Left cardiac atrium (tissue), 4 donors: Measurements from ENCODE around the gene OR2T3. TPM values are rescaled to one million over a fixed set of nuclear protein-coding genes. Genes with fewer than 3 reads are reported as not detected.
"Not testable (repeated sequence)": the region's sequence is repeated elsewhere in the genome, so short reads cannot be mapped to it uniquely, and the experiment has no call there.

Source experiments
- ATAC-seq, 2 donors: fragments of 200-7000 bp; cut with Tn5 transposase; one replicate each; pipeline ENCODE4 v1.9.1; 2020; ENCODE audit warnings: mild to moderate bottlenecking in 2 of 2, moderate library complexity in 2 of 2
- DNase-seq: peaks from one replicate; pipeline ENCODE4 v3.0.0-alpha.2; 2020
- intact Hi-C, 2 donors: fragments of 100-400 bp; cut with DNase I; formaldehyde crosslinking; loops; one replicate each; pipeline versions ENCODE4 v1.14.1 to v1.15.1; 2022 to 2023
- total RNA-seq, 2 donors: library from RNA; stranded (reverse); fragmentation: NEBNext Ultra II Directional; extraction: Animal tissue kit (Norgen Biotek cat#: 25700); gene quantifications; one replicate each; pipeline ENCODE4 v1.2.1, GENCODE V29; 2021
- donor health status: DM: no; HTN: yes; CAD: no.
- donor health status: DM: no; HTN: yes; CAD: no; lungs with severe emphysema.
- donor health status: DM: yes; HTN: yes; CAD: no.
- donor health status: Dilated cardiomyopathy.

OR2T3 gene
- total RNA-seq, 2 donors from 2014 or later, result not detected

DNA sequence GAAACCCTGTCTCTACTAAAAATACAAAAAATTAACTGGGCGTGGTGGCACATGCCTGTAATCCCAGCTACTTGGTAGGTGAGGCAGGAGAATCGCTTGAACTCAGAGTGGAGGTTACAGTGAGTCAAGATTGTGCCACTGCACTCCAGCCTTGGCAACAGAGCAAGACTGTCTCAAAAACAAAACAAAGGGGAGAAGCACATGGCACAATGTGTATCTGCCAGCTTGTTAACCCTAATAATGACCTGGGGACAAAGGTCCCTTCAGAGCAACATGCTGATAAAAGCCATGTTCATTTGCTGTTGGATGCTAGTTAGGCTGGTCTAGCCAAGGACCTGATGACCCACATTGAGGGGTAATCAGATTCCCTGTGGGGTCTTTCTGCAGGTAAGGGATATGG, 16.5 kb upstream of the OR2T3 start:
- ATAC-seq, DNase-seq, intact Hi-C loops: not testable (repeated sequence)

DNA sequence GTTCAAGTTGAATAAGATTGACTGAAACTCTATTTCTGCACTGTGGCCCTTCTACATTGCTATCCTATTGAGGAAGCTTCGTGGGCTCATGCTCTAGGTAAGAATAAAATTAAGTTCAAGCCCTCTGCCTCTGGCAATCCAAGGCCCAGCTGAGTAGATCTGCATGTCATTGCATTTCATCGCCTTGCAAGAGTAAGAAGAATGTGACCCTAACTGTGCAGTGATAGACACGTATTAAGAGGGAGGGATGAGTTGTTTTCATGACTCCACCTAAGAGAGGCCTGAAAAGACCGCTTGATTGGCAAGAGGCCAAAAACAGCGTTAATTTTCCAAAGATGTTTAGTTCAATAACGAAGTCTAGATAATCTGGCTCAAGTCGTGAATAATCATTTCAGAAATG, 14.0 kb upstream of the OR2T3 start:
- intact Hi-C loops, DNase-seq: not testable (repeated sequence)
- ATAC-seq, result peak in 1 of 2 donors; percentile 15

DNA sequence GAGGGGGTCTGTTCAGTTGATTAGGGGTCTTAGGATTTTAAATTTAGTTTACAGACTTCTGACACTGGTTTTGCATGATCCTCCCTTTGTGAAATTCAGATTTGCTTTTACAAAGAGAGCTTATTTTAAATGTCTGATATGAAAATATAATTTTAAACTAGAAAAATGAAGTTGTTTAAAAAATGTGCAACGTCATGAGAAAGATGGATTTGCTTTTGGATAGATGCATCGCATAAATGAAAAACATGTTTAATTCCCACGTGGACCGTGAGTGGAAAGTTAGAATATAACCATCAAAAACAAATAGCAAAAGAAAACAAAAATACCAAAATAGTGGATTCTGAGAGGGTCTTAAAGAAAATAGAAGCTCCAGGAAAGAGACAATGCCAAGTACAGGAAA, 2.0 kb upstream of the OR2T3 start:
- intact Hi-C loops, result no loop called here
- DNase-seq (no peak), ATAC-seq (no peak)

DNA sequence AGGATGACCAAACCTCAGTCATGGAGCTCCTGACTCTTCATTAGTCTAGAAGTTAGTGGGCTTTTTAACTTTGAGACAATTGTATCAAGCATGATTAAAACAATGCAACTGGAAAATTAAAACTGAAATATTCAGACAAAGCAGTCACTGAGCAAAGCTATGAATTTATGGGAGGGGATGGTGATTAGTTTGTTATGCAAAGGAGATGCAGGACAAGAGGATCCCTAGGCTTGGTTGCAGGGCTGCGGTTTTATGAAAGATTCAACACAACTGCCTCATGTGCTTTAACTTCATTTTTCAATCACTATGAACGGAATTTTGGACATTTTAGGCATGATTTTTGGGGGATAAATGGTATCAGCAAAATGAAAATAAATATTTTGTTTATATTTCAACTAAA, 1.0 kb upstream of the OR2T3 start:
- not testable (repeated sequence) for DNase-seq

DNA sequence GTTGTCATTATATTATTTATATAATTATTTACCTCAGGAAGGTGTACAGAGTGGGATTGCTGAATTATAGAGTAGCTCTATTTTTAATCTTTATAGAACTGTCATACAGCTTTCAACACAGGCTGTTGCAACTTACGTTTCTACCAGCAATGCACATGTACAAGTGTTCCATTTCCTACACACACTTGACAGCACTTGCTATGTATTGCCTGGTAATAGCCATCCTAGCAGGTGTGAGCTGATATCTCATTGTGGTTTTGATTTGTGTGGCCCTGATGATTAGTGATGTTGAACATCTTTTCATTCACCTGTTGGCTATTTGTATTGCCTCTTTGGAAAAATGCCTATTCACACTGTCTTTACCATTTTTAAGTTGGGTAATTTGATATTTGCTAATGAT, 2.5 kb downstream of the OR2T3 start:
- ATAC-seq, intact Hi-C loops, DNase-seq: not testable (repeated sequence)

More for the DNA sequence above, 1.0 kb upstream of the OR2T3 start:
- intact Hi-C loops, ATAC-seq: not testable (repeated sequence)

DNA sequence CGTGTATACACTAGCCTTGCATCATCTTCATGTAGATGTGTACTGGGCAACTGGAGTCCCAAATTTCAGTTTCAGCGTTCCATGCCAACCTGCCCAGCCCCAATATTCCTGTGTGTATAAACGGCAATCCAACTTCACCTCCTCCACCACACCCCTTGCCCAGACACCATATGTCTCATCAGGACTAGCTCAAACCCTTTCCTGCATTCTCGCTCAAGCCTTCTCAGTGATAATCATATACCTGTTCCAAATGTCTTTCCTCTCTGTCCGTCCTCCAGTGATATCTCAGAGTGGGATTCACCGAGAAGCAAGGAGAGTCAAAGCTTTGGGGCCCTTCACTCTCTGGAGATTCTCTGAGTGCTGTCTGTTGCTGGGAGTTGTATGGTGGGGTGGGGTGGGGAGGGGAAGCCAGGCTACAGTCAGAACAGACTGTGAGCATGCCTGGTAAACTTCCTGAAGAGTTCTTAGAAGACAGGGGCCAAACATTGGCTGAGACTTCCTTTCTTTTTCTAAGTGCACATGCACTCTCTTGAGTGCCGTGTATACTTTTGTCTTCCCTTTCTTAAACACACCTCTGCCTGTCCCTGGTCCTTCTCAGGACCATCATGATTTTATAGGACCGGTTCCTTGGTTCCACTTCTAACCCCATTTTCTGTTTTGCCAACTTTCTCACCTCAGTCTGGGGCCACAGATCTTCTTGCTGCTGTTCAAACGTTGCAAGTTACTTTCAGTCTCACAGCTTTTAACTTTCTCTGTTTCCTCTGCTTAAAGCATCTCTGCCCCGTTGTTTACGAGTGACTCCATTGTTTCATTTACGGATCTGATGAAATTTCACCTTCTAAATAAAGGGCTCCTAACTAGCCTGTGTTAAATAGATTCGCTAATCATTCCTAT, 8.8 kb downstream of the OR2T3 start:
- not testable (repeated sequence) for DNase-seq, ATAC-seq

DNA sequence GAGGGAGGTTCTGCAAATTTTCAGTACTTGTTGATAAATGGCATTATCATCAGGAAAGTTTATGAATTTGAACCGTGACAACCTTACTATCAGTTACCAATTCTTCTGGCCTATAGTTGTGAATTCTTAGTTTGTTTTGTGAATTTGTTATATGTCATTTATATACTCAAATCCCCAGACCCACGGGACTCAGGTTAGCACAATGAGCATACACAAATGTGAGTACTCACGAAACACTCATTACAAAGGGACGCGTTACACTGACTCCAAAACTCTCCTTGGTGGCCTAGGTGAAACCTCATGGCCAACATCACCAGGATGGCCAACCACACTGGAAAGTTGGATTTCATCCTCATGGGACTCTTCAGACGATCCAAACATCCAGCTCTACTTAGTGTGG, 15.1 kb downstream of the OR2T3 start, which contains the start of gene OR2T5:
Gene OR2T5 (plus strand): TSS at position 301 of the 400 bp plus-strand sequence. CDS start 0 bp downstream, at position 301.
- intact Hi-C loops, ATAC-seq, DNase-seq: not testable (repeated sequence)

More for the DNA sequence above, 8.8 kb downstream of the OR2T3 start:
- intact Hi-C loops, result not testable (repeated sequence)

DNA sequence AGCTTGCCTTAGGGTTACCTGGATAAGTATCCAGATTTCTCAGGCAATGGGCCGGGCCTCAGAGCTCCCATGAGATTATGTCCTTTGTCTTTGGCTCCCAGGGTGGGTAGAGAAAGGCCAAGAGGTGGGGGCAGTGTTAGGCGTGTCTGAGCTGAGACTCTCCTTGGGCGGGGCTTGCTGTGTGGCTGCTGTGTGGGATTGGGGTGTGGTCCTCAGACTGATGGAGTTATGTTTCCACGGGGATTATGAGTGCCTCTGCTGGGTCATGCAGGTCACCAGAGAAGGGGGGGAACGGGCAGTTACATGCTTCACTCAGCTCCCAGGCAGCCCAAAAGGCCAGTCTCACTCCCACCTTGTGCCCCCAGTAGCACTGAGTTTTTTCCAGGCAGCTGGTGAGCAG, 23.5 kb downstream of the OR2T3 start:
- intact Hi-C loops, ATAC-seq, DNase-seq: not testable (repeated sequence)

DNA sequence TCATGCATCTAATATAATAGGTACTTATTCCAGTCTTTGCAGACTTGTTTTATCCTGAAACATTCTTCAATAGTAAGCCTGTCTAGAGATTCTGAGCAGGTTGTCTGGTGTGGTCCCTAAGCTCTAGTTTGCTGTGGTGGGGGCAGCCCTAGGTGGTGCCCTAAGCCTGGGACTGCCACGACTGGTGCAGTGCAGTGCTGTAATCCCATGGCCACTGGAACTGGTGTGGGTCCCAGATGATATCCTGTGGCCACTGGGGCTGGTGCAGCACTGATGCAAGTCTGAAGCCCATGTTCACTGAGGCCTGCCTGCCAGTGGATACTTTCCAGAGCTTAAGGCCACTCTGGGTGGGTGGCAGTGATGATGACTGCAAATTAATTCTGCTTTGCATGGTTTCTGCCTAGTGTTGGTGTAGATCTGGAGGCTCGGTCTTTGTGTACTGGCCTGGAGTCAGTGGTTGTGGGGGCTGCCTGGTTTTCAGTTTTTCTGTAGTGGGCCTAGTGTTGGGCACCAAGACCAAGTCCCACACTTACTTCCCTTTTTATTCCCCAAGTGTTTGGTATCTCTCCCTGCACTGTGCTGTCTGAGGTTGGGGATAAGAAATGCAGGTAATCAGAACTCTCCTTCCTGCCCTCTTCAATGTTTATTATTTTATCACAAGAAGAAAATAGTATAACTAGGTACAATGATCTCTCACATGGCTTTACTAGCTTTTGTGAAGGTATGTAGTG, 27.3 kb downstream of the OR2T3 start:
- ATAC-seq, intact Hi-C loops, DNase-seq: not testable (repeated sequence)

DNA sequence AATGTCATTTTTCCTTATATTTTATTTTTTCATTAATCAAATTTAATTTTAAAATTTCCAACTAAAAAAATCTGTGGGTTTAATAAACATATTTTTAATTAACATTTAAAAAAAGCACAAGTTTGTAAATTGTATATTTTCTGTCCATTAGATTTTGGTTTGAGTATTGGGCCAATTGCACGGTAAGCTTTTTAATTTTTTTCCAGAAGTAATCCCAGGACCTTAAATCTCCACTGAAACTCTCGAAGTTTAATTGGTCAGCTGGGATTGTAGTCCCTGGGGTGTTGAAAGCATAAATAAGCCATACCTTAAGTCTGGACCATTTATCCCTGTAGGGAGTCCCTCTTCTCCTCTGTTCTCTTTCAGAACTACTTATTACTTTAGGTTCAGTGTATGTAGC, 34.6 kb downstream of the OR2T3 start, which contains the start of gene OR2G6:
Gene OR2G6 (plus strand): TSS at position 301 of the 400 bp plus-strand sequence. CDS start 13,574 bp downstream, outside the sequence.
- intact Hi-C loops, DNase-seq, ATAC-seq: not testable (repeated sequence)

DNA sequence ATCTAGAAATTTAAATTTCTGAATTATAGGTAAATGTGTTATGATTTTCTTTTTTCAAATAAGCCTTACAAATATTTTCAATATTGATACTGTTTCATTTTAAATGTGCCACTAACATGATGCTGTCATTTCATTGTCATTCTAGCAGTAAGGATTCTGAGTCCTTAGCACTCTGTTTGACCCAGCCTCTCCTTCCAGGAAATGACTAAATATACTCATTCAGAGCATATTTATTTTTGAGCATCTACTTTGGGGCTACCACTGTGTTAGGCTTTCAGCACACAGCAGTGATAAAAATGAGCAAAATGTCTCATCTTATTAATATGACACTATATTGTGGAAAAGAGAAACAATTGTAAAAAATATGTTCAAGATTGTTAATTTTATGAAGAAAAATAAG, 37.1 kb downstream of the OR2T3 start:
- intact Hi-C loops, ATAC-seq, DNase-seq: not testable (repeated sequence)

DNA sequence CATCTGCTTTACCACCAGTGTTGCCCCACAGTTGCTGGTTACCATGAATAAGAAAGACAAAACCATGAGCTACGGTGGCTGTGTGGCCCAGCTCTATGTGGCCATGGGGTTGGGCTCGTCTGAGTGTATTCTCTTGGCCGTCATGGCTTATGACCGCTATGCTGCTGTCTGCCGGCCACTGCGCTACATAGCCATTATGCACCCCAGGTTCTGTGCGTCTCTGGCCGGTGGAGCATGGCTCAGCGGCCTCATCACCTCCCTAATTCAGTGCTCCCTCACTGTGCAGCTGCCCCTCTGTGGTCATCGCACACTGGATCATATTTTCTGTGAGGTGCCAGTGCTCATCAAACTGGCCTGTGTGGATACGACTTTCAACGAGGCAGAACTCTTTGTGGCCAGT, 48.7 kb downstream of the OR2T3 start:
- intact Hi-C loops, result no loop called here
- peak; percentile 8 for DNase-seq
- ATAC-seq, result no peak

Other genes starting within 250 kb of the OR2T3 start
- gene OR2M4, start 241.9 kb upstream of the OR2T3 start, total RNA-seq, result not detected
- gene OR2T33, start 195.4 kb upstream of the OR2T3 start, total RNA-seq, result not detected
- gene OR2T12, start 169.9 kb upstream of the OR2T3 start, total RNA-seq, result not detected
- not detected for gene OR2M7, start 148.8 kb upstream of the OR2T3 start, total RNA-seq
- gene OR14C36, start 124.6 kb upstream of the OR2T3 start, total RNA-seq, result not detected
- gene OR2T4, start 111.7 kb upstream of the OR2T3 start, total RNA-seq, result not detected
- not detected for gene OR2T6, start 97.6 kb upstream of the OR2T3 start, total RNA-seq
- not detected for gene OR2T1, start 70.3 kb upstream of the OR2T3 start, total RNA-seq
- gene OR2T2, start 27.7 kb upstream of the OR2T3 start, total RNA-seq, result not detected
- not detected for gene OR2T5, start 15.2 kb downstream of the OR2T3 start, total RNA-seq
- under 1 TPM in 1 of 2 donors, not detected in 1; 0.03 TPM for gene OR2G6, start 34.7 kb downstream of the OR2T3 start, total RNA-seq
- not detected for gene OR2T29, start 89.4 kb downstream of the OR2T3 start, total RNA-seq
- not detected for gene OR2T34, start 101.4 kb downstream of the OR2T3 start, total RNA-seq
- gene OR2T10, start 124.3 kb downstream of the OR2T3 start, total RNA-seq, result not detected
- gene OR2T11, start 161.7 kb downstream of the OR2T3 start, total RNA-seq, result not detected
- not detected for gene OR2T35, start 171.9 kb downstream of the OR2T3 start, total RNA-seq
- not detected for gene OR2T27, start 182.2 kb downstream of the OR2T3 start, total RNA-seq
- not detected for gene OR14I1, start 229.4 kb downstream of the OR2T3 start, total RNA-seq